ENCODE data around the gene RIPK4.
"Not testable (repeated sequence)": the region's sequence is repeated elsewhere in the genome, so short reads cannot be mapped to it uniquely, and the experiment has no call there.

Gene RIPK4

DNA sequence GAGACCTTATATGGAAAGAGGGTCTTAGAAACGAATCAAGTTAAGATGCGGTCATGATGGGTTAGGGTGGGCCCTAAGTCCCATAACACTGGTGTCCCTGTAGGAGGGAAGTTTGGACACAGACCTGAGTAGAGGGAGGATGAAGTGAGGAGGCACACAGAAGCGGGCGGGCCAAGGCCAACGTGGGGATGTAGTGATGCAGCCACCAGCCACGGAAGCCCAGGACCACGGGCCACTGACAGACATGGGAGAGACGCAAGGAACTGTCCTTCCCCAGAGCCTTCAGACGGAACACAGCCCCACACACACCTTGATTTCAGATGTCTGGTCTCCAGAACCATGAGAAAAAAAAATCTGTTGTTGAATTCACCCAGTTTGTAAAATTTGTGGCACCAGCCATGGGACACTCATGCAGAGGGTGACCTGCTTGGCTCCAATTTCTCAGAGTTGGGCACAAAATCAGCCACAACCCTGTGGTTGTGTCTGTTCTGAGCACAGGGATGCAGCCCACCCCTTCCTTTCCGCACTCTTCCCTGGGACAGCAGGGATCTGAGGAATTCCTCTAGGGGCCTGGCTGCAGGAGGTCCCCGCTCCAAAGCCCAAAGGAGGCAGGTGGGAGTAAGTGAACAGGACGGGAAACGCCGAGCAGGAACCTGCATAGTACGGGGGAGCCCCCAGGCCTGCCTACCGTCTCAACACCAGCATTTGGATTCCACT is 61.1 kb downstream of the RIPK4 start:
- H3K27ac ChIP-seq, result no peak overlapping the region
- TF ChIP-seq, protein P1, sequence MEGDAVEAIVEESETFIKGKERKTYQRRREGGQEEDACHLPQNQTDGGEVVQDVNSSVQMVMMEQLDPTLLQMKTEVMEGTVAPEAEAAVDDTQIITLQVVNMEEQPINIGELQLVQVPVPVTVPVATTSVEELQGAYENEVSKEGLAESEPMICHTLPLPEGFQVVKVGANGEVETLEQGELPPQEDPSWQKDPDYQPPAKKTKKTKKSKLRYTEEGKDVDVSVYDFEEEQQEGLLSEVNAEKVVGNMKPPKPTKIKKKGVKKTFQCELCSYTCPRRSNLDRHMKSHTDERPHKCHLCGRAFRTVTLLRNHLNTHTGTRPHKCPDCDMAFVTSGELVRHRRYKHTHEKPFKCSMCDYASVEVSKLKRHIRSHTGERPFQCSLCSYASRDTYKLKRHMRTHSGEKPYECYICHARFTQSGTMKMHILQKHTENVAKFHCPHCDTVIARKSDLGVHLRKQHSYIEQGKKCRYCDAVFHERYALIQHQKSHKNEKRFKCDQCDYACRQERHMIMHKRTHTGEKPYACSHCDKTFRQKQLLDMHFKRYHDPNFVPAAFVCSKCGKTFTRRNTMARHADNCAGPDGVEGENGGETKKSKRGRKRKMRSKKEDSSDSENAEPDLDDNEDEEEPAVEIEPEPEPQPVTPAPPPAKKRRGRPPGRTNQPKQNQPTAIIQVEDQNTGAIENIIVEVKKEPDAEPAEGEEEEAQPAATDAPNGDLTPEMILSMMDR (IDR thresholded peaks at IDR 0.05), result no peak
- TF ChIP-seq ZFX (IDR thresholded peaks at IDR 0.05; ENCODE audit: borderline replicate concordance), result no peak

DNA sequence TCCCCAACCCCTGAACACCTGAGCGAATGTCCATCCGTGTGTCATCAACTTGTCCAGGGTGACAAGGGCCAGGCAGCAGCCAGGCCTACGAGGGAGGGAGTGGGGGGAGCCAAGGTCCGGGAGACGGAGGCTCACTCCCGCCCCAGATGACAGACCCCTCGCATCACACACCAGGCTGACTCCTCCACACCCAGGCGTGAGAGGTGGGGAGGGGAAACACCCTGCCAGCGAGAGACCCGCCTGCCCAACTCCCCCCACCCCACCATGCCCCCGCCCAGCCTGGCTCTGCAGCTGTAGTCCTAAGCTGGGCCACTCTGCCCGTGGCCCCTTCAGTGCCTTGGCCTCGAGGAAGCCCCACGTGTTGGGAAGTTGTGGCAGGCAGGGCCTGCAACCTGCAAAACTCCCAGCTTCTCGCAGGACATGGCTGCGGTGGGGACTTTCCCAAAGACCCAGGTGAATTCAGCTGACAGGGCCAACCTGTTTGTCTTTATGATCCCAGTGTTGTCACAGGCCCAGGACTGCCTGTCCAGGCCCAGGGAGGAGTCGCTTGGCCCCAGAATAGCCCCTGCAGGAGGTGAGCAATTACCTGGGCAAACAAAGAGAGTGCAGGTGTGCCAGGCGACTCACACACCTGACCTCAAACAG is 62.9 kb downstream of the RIPK4 start:
- TF ChIP-seq ZFX (IDR thresholded peaks at IDR 0.05; ENCODE audit: borderline replicate concordance), result no peak
- TF ChIP-seq, protein P1 (IDR thresholded peaks at IDR 0.05), result no peak
- no peak overlapping the region for H3K27ac ChIP-seq

DNA sequence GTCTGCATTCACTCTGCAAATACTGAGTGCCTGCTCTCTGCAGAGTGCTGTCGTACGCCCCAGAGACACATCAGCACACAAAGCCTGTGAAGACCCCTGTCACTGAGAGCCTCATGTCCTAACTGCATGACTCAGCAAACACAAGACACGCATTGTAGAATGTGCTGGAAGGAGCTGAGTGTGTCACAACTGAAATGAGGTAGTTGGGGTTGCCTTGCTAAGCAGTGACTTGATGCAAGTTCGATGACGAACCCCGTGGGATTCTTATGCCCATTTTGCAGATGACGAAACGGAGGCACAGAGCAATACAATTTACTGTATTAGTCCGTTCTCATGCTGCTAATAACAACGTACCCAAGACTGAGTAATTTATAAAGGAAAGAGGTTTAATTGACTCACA is 65.1 kb downstream of the RIPK4 start:
- no peak overlapping the region for H3K27ac ChIP-seq
- TF ChIP-seq, protein P1 (IDR thresholded peaks at IDR 0.05), result no peak
- no peak for TF ChIP-seq ZFX (IDR thresholded peaks at IDR 0.05; ENCODE audit: borderline replicate concordance)

DNA sequence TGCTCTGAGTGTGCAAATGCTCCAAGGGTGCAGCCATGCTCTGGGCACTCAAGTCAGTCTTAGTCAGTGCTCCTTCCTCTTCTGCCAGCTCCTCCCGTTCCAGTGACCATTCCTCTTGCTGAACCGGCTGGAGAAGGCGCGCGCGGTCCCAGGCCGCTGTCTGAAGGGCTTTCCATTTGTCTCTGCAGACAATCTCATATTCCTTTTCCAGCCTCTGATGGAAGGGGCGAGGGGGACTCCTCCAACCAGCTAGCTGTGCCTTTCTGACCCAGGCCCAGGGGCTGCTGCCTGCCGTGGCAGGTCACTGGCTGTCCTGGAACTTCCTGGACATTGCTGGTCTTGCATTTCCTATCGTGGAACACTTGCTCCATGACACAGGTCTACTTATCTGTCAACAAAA is 67.5 kb downstream of the RIPK4 start:
- no peak for TF ChIP-seq ZFX (IDR thresholded peaks at IDR 0.05; ENCODE audit: borderline replicate concordance)
- TF ChIP-seq, protein P1 (IDR thresholded peaks at IDR 0.05), result no peak
- H3K27ac ChIP-seq, result no peak overlapping the region

DNA sequence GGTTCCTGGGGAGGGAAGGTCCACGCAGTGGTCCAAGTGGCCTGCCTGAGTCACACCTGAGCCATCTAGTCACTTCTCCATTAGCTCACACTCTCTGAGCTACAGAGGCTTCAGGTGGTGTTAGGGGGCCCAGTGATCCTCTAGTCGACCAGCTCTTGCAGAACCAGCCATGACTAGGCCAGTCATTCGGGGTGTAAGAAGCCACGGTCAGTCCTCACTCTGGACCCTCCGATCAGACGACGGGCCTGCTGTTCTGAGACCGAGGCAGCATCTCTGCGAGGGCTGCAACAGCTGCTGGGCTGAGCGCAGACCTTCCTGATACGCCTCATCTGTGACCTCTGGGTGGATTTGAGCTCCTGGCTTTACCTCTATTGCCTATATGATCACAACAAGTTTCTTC is 68.8 kb downstream of the RIPK4 start:
- TF ChIP-seq, protein P1 (IDR thresholded peaks at IDR 0.05), result no peak
- TF ChIP-seq ZFX (IDR thresholded peaks at IDR 0.05; ENCODE audit: borderline replicate concordance), result no peak
- H3K27ac ChIP-seq, result no peak overlapping the region

DNA sequence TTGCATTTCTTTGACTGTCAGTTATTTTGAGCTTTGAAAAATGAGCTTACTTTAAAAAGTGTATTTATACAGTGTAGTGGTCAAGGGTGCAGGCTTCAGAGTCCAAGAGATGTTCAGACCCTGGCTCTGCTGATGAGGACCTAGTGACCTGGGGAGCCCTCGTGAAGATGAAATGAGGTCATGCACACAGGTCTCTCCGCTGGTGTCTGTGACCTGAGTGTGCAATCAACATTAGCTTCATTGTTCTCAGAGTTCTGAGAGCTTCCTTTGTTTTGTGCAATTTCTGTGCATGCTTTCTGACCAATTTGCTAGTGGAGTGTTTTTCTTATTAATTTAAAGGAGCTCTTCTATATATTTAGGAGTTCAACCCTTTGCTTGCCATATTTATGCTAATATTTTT is 71.3 kb downstream of the RIPK4 start:
- TF ChIP-seq ZFX (IDR thresholded peaks at IDR 0.05; ENCODE audit: borderline replicate concordance), result no peak
- TF ChIP-seq, protein P1 (IDR thresholded peaks at IDR 0.05), result no peak
- no peak overlapping the region for H3K27ac ChIP-seq

DNA sequence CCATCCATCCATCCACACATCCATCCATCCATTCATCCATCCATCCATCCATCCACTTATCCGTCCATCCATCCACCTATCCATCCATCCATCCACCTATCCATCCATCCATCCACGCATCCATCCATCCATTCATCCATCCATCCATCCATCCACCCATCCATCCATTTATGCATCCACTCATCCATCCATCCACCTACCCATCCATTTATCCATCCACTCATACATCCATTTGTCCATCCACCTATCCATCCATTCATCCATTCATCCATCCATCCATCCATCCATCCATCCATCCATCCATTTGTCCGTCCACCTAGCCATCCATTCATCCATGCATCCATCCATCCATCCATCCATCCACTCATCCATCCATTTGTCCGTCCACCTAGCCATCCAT is 72.8 kb downstream of the RIPK4 start:
- not testable (repeated sequence) for H3K27ac ChIP-seq

All from 22Rv1 (cell line).